Fibroblast of skin of left quadriceps (primary cell): Measurements from ENCODE around the gene PNLIPRP3.

Experiments used
- DNase-seq, 2 experiments: peaks; one replicate each; pipeline ENCODE4 v3.0.0-alpha.2; 2013; ENCODE audit warnings: low read depth in 2 of 2

Gene PNLIPRP3

DNA sequence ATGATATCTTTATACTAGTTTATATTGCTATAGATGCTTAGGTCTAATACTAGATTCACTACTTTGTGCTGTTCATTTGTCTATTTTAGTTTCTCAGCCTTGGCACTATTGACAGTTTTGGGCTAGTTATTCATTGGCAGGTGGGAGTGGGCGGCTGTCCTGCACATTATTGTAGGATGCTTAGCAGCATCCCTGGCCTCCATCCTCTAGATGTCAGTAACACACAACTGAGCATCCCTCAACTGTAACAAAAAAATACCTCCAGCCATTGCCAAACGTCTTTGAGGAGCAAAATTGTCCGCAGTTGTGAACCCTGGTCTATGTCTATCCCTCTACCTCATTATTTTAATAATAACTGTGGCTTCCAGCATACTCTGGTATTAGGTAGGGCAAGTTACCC is 83.7 kb downstream of the PNLIPRP3 start:
- no peak for DNase-seq

DNA sequence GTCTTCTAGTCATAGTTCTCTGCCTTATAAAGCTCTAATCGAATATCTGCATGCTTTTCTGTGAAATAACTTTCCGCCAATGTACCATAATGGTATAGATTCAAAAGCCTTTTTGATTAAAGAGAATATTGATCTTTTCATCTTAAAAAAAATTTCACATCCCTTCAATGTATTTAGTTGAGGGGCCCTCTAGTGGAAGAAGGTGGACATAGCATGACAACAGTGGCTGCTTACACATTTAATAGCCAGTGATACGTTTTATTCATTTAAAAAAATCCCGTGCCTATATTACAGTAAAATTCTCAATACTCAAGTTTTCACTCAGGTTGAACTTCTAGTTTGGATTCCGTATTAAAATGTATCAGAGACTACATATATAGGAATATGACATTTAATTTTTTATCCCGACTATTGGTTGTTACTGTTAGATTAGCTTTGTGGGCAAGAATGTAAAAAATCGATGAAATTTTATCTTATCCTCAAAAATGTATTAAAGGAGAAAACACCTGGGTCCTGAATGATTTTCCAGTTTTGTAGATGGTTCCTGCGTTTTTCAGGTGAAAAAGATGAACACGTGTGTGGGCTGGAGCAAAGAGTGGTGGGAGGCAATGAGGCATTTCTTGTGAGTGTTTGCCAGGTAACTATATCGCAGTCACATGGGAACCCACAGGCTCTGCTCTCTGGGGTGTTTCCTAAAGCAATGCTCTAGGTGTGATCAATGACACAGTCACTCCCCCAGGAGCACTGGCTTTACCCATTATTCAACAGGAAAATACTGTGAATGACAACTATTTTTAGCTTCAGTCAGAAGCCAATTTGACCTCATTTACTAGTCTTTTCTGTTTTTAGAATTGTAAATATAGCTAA is 94.0 kb downstream of the PNLIPRP3 start:
- peak; percentile 4 to 13 for DNase-seq

GRCh38 chr10:116522803-116523381 is 95.2 kb downstream of the PNLIPRP3 start:
- DNase-seq = no peak

DNA sequence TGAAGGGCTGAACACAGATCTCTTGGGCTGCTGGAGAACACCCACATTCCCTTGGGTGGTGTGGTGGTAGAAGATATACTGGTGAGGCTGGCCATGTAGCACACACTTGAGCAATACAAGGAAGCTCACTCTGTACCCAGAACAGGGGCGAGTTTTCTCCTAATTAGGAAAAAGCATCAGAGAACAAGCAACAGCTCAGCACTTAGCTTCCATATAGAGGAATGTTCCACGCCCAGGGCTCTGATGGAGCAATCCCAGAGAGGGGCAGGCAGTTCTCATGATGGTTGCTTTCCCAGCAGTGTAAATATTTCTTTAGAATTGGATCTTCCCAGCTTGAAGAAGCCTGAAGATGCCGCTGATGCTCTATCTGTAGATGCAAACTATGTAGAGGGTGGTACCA is 97.1 kb downstream of the PNLIPRP3 start:
- no peak for DNase-seq

DNA sequence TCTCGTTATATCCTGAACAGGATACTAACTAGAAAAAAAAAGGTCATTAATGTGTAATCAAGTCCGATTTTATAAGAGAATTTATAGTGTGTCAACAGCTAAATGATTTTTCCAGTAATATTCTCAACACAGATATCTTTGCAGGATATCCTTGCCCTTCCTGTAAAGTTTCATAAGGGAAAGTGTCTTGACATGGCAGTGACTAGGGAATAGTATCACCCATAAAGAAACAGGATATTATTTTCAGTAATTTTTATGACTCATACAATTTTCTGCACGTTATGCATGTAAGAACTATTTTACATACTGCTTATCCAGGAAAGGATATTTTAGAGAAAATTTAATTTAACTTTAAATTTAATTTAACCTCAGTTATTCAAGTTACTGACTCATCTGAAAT is 98.6 kb downstream of the PNLIPRP3 start:
- no peak for DNase-seq
